ENCODE data around the gene HSP90AB1. TPM values are rescaled to one million over a fixed set of nuclear protein-coding genes. Genes with fewer than 3 reads are reported as not detected.

Gene HSP90AB1
- total and polyA plus RNA-seq, 9 of the 15 experiments (the other 6 are each of a cell fraction or from before 2014, with no cell fraction given): 1,780 to 3,358 (median 2,262) TPM

DNA sequence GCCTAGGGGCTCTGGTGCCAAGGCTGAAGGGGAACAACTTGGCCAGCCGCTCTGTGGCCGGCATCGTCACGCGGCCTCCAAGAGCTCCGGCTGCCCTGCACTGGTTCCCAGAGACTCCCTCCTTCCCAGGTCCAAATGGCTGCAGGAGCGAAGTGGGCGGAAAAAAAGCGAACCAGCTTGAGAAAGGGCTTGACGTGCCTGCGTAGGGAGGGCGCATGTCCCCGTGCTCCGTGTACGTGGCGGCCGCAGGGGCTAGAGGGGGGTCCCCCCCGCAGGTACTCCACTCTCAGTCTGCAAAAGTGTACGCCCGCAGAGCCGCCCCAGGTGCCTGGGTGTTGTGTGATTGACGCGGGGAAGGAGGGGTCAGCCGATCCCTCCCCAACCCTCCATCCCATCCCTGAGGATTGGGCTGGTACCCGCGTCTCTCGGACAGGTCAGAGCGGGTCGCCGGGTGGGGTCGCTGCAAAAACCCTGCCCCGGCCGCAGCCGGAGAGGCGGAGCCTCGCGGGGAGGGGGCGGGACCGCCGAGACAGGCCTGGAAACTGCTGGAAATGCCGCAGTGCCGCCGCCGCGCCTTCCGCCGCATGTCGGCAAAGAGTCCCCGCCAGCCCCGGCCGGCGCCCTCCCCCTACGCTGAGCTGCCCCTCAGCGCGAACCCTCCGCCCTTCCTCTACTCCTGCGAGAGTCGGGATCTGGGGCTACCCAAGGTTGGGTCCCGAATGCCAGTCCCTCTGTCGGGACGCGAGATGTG is 814 bp upstream of the HSP90AB1 start (continued):
- TF ChIP-seq, protein P1, sequence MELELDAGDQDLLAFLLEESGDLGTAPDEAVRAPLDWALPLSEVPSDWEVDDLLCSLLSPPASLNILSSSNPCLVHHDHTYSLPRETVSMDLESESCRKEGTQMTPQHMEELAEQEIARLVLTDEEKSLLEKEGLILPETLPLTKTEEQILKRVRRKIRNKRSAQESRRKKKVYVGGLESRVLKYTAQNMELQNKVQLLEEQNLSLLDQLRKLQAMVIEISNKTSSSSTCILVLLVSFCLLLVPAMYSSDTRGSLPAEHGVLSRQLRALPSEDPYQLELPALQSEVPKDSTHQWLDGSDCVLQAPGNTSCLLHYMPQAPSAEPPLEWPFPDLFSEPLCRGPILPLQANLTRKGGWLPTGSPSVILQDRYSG (tag; conservative IDR thresholded peaks at IDR 0.05; ENCODE audit: low read depth): no peak
- TF ChIP-seq POLR2B (IDR thresholded peaks at IDR 0.05; ENCODE audit: low read depth, partially characterized antibody) (no peak), CXXC5 (CRISPR knock-in tag; IDR thresholded peaks at IDR 0.05) (peak; percentile 54), SIRT6 (IDR thresholded peaks at IDR 0.05; ENCODE audit: low read depth, low read length) (no peak), CC2D1A (IDR thresholded peaks at IDR 0.05) (no peak), ZNF79 (CRISPR knock-in tag; IDR thresholded peaks at IDR 0.05; ENCODE audit: low read depth) (no peak), E2F3 (CRISPR knock-in tag; IDR thresholded peaks at IDR 0.05) (no peak; the same call in 1 of the 2 replicates), MECOM (CRISPR knock-in tag; IDR thresholded peaks at IDR 0.05) (no peak), MTA1 (IDR thresholded peaks at IDR 0.05; ENCODE audit: borderline replicate concordance) (0 out of 2 replicates have a peak, but pooled peaks have one; percentile 37), CBX1 (IDR thresholded peaks at IDR 0.05; ENCODE audit: low read depth) (peak; percentile 81; the same call in 1 of the 2 replicates), SMARCA4 (IDR thresholded peaks at IDR 0.05) (no peak), MTA3 (IDR thresholded peaks at IDR 0.05; ENCODE audit: borderline replicate concordance) (no peak; the same call in none of the 2 replicates), ZNF77 (CRISPR knock-in tag; IDR thresholded peaks at IDR 0.05) (no peak), IFI16 (CRISPR knock-in tag; IDR thresholded peaks at IDR 0.05) (no peak), ZFP30 (CRISPR knock-in tag; IDR thresholded peaks at IDR 0.05; ENCODE audit: borderline replicate concordance) (no peak), NR2C2 (CRISPR knock-in tag; IDR thresholded peaks at IDR 0.05) (peak; percentile 65; the same call in 1 of the 2 replicates), NR2C2 (tag; IDR thresholded peaks at IDR 0.05) (peak; percentile 69; the same call in 1 of the 2 replicates)
- TF ChIP-seq, protein P2, sequence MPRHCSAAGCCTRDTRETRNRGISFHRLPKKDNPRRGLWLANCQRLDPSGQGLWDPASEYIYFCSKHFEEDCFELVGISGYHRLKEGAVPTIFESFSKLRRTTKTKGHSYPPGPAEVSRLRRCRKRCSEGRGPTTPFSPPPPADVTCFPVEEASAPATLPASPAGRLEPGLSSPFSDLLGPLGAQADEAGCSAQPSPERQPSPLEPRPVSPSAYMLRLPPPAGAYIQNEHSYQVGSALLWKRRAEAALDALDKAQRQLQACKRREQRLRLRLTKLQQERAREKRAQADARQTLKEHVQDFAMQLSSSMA (CRISPR knock-in tag; IDR thresholded peaks at IDR 0.05): no peak; the same call in 1 of the 2 replicates
- TF ChIP-seq, protein P3, sequence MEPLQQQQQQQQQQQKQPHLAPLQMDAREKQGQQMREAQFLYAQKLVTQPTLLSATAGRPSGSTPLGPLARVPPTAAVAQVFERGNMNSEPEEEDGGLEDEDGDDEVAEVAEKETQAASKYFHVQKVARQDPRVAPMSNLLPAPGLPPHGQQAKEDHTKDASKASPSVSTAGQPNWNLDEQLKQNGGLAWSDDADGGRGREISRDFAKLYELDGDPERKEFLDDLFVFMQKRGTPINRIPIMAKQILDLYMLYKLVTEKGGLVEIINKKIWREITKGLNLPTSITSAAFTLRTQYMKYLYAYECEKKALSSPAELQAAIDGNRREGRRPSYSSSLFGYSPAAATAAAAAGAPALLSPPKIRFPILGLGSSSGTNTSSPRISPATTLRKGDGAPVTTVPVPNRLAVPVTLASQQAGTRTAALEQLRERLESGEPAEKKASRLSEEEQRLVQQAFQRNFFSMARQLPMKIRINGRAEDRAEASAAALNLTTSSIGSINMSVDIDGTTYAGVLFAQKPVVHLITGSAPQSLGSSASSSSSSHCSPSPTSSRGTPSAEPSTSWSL (CRISPR knock-in tag; IDR thresholded peaks at IDR 0.05; ENCODE audit: borderline replicate concordance): no peak
- TF ChIP-seq, protein P4, sequence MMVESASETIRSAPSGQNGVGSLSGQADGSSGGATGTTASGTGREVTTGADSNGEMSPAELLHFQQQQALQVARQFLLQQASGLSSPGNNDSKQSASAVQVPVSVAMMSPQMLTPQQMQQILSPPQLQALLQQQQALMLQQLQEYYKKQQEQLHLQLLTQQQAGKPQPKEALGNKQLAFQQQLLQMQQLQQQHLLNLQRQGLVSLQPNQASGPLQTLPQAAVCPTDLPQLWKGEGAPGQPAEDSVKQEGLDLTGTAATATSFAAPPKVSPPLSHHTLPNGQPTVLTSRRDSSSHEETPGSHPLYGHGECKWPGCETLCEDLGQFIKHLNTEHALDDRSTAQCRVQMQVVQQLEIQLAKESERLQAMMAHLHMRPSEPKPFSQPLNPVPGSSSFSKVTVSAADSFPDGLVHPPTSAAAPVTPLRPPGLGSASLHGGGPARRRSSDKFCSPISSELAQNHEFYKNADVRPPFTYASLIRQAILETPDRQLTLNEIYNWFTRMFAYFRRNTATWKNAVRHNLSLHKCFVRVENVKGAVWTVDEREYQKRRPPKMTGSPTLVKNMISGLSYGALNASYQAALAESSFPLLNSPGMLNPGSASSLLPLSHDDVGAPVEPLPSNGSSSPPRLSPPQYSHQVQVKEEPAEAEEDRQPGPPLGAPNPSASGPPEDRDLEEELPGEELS (CRISPR knock-in tag; IDR thresholded peaks at IDR 0.05; ENCODE audit: borderline replicate concordance): 0 out of 2 replicates have a peak, but pooled peaks have one; percentile 73
- TF ChIP-seq, protein P5, sequence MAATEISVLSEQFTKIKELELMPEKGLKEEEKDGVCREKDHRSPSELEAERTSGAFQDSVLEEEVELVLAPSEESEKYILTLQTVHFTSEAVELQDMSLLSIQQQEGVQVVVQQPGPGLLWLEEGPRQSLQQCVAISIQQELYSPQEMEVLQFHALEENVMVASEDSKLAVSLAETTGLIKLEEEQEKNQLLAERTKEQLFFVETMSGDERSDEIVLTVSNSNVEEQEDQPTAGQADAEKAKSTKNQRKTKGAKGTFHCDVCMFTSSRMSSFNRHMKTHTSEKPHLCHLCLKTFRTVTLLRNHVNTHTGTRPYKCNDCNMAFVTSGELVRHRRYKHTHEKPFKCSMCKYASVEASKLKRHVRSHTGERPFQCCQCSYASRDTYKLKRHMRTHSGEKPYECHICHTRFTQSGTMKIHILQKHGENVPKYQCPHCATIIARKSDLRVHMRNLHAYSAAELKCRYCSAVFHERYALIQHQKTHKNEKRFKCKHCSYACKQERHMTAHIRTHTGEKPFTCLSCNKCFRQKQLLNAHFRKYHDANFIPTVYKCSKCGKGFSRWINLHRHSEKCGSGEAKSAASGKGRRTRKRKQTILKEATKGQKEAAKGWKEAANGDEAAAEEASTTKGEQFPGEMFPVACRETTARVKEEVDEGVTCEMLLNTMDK (IDR thresholded peaks at IDR 0.05; ENCODE audit: borderline replicate concordance, insufficient read depth, low read depth, low read length, poor library complexity, severe bottlenecking): peak; percentile 14

Data from K562 (cell line).